Ovary (tissue), 3 donors: ENCODE results near the gene DVL1.

Source experiments
- POLR2A ChIP-seq: fragments of 450-650 bp; IDR thresholded peaks from one replicate; pipeline ENCODE4 v1.6.1; 2017; ENCODE audit warnings: antibody characterized with exemption, mild to moderate bottlenecking, moderate library complexity
- TF ChIP-seq, protein P1 (sequence below), 3 donors: fragments of 450-650 bp in 2 of 3; fragments of 200-600 bp in 1 of 3; IDR thresholded peaks; one replicate each; pipeline versions ENCODE4 v1.5.1 to v1.8.0; 2016 to 2022; ENCODE audit warnings: antibody characterized with exemption in 3 of 3, mild to moderate bottlenecking in 1 of 3
- donor health status: DM: no; HTN: no; CAD: no.

DNA sequence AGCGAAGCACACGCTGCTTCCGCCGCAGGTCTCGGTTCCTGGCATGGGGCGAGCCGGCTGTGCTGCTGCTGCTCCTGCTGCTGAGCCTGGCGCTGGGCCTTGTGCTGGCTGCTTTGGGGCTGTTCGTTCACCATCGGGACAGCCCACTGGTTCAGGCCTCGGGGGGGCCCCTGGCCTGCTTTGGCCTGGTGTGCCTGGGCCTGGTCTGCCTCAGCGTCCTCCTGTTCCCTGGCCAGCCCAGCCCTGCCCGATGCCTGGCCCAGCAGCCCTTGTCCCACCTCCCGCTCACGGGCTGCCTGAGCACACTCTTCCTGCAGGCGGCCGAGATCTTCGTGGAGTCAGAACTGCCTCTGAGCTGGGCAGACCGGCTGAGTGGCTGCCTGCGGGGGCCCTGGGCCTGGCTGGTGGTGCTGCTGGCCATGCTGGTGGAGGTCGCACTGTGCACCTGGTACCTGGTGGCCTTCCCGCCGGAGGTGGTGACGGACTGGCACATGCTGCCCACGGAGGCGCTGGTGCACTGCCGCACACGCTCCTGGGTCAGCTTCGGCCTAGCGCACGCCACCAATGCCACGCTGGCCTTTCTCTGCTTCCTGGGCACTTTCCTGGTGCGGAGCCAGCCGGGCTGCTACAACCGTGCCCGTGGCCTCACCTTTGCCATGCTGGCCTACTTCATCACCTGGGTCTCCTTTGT lies 15.5 kb downstream of the DVL1 start:
- no peak for TF ChIP-seq POLR2A
- TF ChIP-seq, protein P1, sequence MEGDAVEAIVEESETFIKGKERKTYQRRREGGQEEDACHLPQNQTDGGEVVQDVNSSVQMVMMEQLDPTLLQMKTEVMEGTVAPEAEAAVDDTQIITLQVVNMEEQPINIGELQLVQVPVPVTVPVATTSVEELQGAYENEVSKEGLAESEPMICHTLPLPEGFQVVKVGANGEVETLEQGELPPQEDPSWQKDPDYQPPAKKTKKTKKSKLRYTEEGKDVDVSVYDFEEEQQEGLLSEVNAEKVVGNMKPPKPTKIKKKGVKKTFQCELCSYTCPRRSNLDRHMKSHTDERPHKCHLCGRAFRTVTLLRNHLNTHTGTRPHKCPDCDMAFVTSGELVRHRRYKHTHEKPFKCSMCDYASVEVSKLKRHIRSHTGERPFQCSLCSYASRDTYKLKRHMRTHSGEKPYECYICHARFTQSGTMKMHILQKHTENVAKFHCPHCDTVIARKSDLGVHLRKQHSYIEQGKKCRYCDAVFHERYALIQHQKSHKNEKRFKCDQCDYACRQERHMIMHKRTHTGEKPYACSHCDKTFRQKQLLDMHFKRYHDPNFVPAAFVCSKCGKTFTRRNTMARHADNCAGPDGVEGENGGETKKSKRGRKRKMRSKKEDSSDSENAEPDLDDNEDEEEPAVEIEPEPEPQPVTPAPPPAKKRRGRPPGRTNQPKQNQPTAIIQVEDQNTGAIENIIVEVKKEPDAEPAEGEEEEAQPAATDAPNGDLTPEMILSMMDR (IDR thresholded peaks at IDR 0.05): no peak
